Measurements from ENCODE around the gene KCNT2.
"Not testable (repeated sequence)": the region's sequence is repeated elsewhere in the genome, so short reads cannot be mapped to it uniquely, and the experiment has no call there.

KCNT2 gene

GRCh38 chr1:196510451-196510850 lies 97.8 kb downstream of the KCNT2 start:
- no peak for DNase-seq

- not testable (repeated sequence) for DNase-seq
Observed at GRCh38 chr1:196504224-196504623, 104.0 kb downstream of the KCNT2 start.

GRCh38 chr1:196502437-196502836 lies 105.8 kb downstream of the KCNT2 start:
- DNase-seq, result no peak

DNA sequence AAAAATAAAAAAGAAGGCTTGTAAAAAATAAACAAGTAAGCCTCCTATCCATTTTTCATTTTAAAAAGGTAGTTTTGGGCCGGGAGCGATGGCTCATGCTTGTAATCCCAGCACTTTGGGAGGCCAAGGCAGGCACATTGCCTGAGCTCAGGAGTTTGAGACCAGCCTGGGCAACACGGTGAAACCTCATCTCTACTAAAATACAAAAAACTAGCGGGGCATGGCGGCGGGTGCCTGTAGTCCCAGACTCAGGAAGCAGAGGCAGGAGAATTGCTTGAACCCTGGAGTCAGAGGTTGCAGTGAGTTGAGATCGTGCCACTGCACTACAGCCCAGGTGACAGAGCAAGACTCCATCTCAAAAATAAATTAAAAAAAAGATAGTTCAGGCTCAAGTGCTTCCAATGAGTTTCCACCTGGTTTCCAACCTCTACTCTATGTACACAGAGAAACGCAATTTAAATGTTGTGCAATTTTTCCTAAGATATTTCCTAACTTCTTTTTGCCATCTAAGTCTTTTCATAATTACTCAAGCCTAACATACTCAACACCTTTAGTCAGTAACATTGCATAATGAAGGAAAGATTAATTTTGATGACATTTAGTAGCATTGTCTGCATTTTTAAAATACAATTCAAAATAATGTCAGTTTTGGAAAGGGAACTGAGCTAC lies 106.3 kb downstream of the KCNT2 start:
- DNase-seq, result no peak

- no peak for DNase-seq
Observed at GRCh38 chr1:196497817-196498216, 110.4 kb downstream of the KCNT2 start.

DNA sequence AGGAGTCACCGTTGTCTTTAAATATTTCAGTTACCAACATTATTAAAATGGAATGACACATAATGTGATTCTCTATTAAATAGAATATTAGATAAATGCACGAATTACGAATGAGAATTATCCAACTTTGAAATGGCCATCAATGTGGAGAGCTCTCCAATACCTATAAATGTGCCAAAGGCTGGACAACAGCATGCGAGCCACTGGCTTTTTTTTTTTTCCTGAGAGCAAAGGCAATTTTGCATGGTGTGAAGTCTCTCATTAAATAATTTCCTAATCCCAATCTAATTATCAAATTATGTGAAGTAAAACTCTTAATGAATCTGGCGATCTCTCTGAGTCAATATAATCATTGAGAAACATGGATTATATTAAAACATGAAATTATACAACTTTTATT lies 113.5 kb downstream of the KCNT2 start:
- no peak for DNase-seq

DNA sequence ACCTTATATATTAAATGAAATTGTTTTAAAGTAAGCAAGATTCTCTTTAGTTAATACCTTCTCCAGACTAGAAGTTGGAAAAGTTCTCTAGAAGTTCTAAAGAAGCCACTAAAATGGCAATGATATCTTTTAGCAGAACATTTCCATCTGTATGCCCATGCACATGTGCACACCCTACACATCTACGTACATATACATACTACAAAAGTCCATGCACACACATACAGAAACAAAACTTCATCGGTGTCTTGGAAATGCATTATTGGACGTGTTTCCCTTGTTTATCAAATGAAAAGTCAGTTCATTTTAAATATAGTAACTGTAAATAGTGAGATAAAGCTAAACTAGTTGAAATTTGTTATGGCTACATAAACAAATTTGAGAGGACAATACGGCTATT lies 114.4 kb downstream of the KCNT2 start:
- DNase-seq, result no peak

DNA sequence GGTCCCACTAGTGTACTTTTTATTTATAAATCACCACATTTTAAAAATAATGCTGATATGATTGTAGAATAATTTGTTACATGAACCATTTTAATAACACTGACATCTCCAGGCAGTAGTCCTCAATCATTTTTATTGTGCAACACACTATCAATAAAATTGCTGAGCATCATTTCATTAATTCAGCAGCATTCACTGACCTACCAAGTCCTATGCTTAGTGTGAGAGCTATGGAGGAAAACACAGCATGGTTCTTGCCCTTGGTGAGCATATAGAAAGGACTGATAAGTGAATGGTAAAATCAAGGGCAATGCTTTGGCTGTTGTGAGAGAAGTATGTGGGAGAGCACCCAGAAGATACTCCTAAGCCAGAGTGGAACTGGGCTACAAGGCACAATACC lies 119.7 kb downstream of the KCNT2 start:
- no peak for DNase-seq

DNA sequence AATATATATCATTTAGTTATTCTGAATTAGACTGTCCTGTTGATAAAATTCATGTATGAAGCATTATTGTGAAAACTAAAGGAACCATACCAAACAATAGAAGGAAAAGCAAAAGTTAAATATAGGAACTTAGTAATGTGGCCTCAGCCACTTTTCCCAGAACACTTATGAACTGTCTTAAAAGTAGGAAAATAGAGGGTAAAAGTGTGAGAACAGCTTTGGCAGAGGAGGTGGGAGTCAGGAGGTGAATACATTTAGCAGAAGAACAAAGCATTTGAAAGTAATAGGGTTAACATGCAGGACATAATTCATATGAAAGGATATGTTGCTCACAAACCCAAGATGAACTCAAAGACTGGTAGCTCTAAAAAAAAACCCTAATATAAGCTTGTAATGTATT lies 121.9 kb downstream of the KCNT2 start:
- DNase-seq, result no peak

DNA sequence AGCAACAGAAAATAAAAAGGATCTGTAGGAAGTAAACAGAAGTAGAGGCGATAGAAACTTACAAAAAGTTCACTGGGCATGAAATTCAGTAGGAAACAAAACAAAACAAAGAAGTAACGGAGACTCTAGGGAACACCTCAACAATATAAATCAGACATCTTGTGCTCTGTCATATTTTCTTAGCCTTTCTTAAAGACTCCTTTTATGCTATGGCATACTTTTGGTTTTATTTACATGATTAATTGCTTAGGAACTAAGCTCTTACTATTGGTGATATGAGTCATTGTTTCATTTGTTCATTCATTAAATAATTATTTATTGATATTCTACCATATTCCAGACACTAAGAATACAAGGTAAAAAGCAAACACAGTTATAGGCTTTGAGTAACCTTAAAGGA lies 126.6 kb downstream of the KCNT2 start:
- no peak for DNase-seq

GRCh38 chr1:196477262-196477661 lies 131.0 kb downstream of the KCNT2 start:
- no peak for DNase-seq

- no peak for DNase-seq
Observed at GRCh38 chr1:196467230-196467925, 140.9 kb downstream of the KCNT2 start.

GRCh38 chr1:196466654-196467053 lies 141.6 kb downstream of the KCNT2 start:
- no peak for DNase-seq

- no peak for DNase-seq
Observed at GRCh38 chr1:196466166-196466565, 142.1 kb downstream of the KCNT2 start.

- DNase-seq, result peak; percentile 36
Observed at GRCh38 chr1:196464480-196464941, 143.7 kb downstream of the KCNT2 start.

GRCh38 chr1:196462086-196462485 lies 146.2 kb downstream of the KCNT2 start:
- no peak for DNase-seq

GRCh38 chr1:196461521-196461920 lies 146.7 kb downstream of the KCNT2 start:
- no peak for DNase-seq

DNA sequence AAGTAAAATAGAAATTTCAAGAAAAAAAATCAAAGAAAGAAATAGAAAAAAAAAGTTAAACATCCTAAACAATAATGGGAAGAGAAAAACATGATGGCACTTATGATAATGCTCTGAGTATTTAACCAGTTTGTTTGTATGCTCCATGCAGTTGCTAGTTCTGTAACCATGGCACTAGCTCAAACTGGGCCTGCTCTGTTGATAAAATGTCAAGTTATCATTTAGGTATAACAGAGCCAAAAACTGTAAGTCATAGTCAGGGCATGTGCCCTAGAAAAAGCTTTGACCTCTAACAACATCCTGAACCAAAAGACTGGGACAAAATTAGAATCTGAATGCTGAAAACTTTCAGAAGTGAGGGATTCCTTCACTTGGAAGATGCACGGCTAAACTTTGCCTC lies 148.9 kb downstream of the KCNT2 start:
- DNase-seq, result no peak

- DNase-seq, result no peak
Observed at GRCh38 chr1:196454792-196455191, 153.4 kb downstream of the KCNT2 start.

- DNase-seq, result no peak
Observed at GRCh38 chr1:196451103-196451502, 157.1 kb downstream of the KCNT2 start.

DNA sequence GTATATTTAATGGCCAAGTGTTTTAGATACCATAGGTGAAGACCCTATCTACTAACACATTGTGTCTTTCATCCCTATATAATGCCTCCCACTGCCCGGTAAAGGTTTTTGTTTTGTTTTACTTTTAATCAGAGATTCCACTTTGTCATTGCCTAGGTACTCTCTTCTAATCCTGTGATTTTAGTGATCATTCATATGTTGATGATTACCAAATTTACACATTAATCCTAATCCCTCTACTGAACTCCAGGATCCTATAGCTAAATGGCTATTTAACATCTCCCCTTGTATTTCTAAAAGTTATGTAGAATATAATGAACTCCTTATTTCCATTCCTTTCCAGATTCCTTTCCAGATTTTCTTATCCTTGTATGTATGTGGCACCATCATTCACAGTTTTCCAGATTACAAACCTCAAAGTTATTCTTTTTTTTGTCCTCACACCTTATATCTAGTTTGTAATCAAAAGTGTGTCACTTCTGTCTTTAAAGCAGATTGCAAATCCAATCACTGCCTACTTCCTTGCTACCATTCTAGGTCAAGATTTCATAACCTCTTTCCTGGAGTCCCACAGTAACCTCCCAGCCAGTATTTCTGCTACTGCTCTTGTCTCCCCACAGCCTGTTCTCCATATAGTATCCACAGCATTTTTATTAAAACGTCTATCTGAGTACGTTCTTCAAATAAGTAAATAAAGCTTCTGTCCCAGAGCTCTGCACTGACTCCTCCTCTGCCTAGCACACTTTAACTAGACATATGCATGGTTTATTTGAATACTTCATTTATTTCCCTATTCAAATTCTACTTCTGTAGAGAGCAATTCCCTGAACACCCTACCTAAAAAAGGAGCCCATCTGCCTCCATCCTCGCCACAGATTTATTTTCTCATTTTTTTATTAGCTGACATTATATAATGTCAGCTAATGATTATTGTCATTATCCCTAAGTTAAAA lies 157.8 kb downstream of the KCNT2 start:
- no peak for DNase-seq

DNA sequence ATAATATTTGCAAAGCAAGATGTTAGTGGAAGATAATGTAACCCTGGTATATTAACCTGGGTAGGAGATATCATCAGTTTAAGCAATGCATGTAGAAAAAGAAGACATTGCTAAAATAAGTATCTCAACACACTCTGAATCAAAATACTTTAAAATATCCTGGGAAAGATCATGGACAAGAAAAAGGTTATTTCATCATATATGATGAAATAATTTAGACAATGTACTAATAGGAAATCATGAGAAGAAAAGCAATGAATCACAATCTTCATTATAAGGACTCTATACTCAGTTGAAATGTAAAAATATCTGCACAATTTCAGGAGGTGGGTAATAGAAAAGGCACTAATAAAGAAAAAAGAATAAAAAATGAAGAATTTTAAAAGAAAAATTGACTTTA lies 158.8 kb downstream of the KCNT2 start:
- no peak for DNase-seq

GRCh38 chr1:196445775-196446174 lies 162.5 kb downstream of the KCNT2 start:
- no peak for DNase-seq

- DNase-seq, result no peak
Observed at GRCh38 chr1:196444634-196445033, 163.6 kb downstream of the KCNT2 start.

Data from retina (tissue), 1 donor.